ENCODE measurements around the gene ZNF335. TPM values are rescaled to one million over a fixed set of nuclear protein-coding genes. Genes with fewer than 3 reads are reported as not detected.
A peak's percentile ranks its signal among the peaks of the same experiment; 100 is the strongest.

The ZNF335 gene
- total RNA-seq, 1 donor from 2014 or later, result 23.9 TPM

GRCh38 chr20:45909817-45910669 is 62.0 kb downstream of the ZNF335 start:
- no peak for DNase-seq (ENCODE audit: extremely low spot score, unreplicated experiment)
- no peak for TF ChIP-seq CTCF (IDR thresholded peaks at IDR 0.05)
- Mint-ChIP-seq H3K9me3 (ENCODE audit: unreplicated experiment) (no peaks in the 10 kb centered on the region), H3K27ac (ENCODE audit: unreplicated experiment) (peak overlapping the region; percentile 73), H3K4me3 (ENCODE audit: unreplicated experiment) (peak overlapping the region; percentile 72), H3K36me3 (ENCODE audit: unreplicated experiment) (peaks cover 10% of the 10 kb centered on the region), H3K4me1 (ENCODE audit: unreplicated experiment) (peaks cover 22% of the 10 kb centered on the region), H3K27me3 (ENCODE audit: unreplicated experiment) (no peaks in the 10 kb centered on the region)

GRCh38 chr20:45909336-45909808 is 62.6 kb downstream of the ZNF335 start:
- Mint-ChIP-seq H3K9me3 (ENCODE audit: unreplicated experiment) (no peaks in the 10 kb centered on the region), H3K27me3 (ENCODE audit: unreplicated experiment) (no peaks in the 10 kb centered on the region), H3K4me3 (ENCODE audit: unreplicated experiment) (no peak overlapping the region), H3K4me1 (ENCODE audit: unreplicated experiment) (peaks cover 22% of the 10 kb centered on the region), H3K36me3 (ENCODE audit: unreplicated experiment) (peaks cover 17% of the 10 kb centered on the region), H3K27ac (ENCODE audit: unreplicated experiment) (peak overlapping the region; percentile 67)
- TF ChIP-seq CTCF (IDR thresholded peaks at IDR 0.05), result no peak
- no peak for DNase-seq (ENCODE audit: extremely low spot score, unreplicated experiment)

GRCh38 chr20:45908084-45908483 is 63.9 kb downstream of the ZNF335 start:
- no peak overlapping the region for H3K4me3 Mint-ChIP-seq (ENCODE audit: unreplicated experiment)
- no peak for DNase-seq (ENCODE audit: extremely low spot score, unreplicated experiment)
- TF ChIP-seq CTCF (IDR thresholded peaks at IDR 0.05), result no peak

GRCh38 chr20:45907219-45907948 is 64.6 kb downstream of the ZNF335 start:
- Mint-ChIP-seq H3K36me3 (ENCODE audit: unreplicated experiment) (peaks cover 23% of the 10 kb centered on the region), H3K4me3 (ENCODE audit: unreplicated experiment) (no peak overlapping the region), H3K27me3 (ENCODE audit: unreplicated experiment) (no peaks in the 10 kb centered on the region), H3K27ac (ENCODE audit: unreplicated experiment) (no peak overlapping the region), H3K4me1 (ENCODE audit: unreplicated experiment) (peaks cover 20% of the 10 kb centered on the region), H3K9me3 (ENCODE audit: unreplicated experiment) (no peaks in the 10 kb centered on the region)
- DNase-seq (ENCODE audit: extremely low spot score, unreplicated experiment), result no peak
- TF ChIP-seq CTCF (IDR thresholded peaks at IDR 0.05), result no peak

More at GRCh38 chr20:45908084-45908483, 63.9 kb downstream of the ZNF335 start:
- H3K27ac Mint-ChIP-seq (ENCODE audit: unreplicated experiment), result no peak overlapping the region
- no peaks in the 10 kb centered on the region for H3K9me3 Mint-ChIP-seq (ENCODE audit: unreplicated experiment)
- H3K36me3 Mint-ChIP-seq (ENCODE audit: unreplicated experiment), result peaks cover 23% of the 10 kb centered on the region
- H3K4me1 Mint-ChIP-seq (ENCODE audit: unreplicated experiment), result peaks cover 22% of the 10 kb centered on the region
- no peaks in the 10 kb centered on the region for H3K27me3 Mint-ChIP-seq (ENCODE audit: unreplicated experiment)

All from osteocyte (in vitro differentiated cells).